Panc1 (cell line): ENCODE results near the gene RNASEH1. TPM values are rescaled to one million over a fixed set of nuclear protein-coding genes. Genes with fewer than 3 reads are reported as not detected.

Experiments
- ATAC-seq: fragments of 200-7000 bp; cut with Tn5 transposase; 2 replicates; pipeline ENCODE4 v1.9.1; 2020; ENCODE audit warnings: mild to moderate bottlenecking, moderate library complexity
- BruUV-seq: library from RNA; stranded (reverse); fragments of 400-500 nt; replicated peaks from 2 replicates; lab custom pipeline; 2021; lab: Mats Ljungman, UMichigan
- CTCF ChIA-PET: fragments of 300-600 bp; sonication (Branson Sonifier 250); formaldehyde crosslinking; loops from one replicate; lab custom pipeline; 2022; ENCODE audit warnings: antibody characterized with exemption; lab: Charles Lee
- POLR2A ChIA-PET: fragments of 300-600 bp; sonication (Branson Sonifier 250); formaldehyde crosslinking; loops from one replicate; lab custom pipeline; 2022; ENCODE audit warnings: antibody characterized with exemption; lab: Charles Lee
- DNase-seq: peaks from one replicate; pipeline ENCODE4 v3.0.0-alpha.2; 2010; ENCODE audit warnings: low read depth, low spot score
- H3K27ac ChIP-seq: 2 replicates; pipeline ENCODE4 v1.5.1; 2011; ENCODE audit warnings: mild to moderate bottlenecking, low read length, inconsistent platforms
- H3K27me3 ChIP-seq: fragments of 200-500 bp; sonication (Bioruptor generic); 2 replicates; pipeline ENCODE4 v1.6.0; 2014; ENCODE audit warnings: low read length, inconsistent platforms; ENCODE audit not compliant: control insufficient read depth, insufficient read depth
- H3K36me3 ChIP-seq: fragments of 200-500 bp; sonication (Bioruptor generic); 2 replicates; pipeline ENCODE4 v1.5.1; 2014; ENCODE audit warnings: inconsistent platforms, mild to moderate bottlenecking, low read length, moderate library complexity; ENCODE audit not compliant: control insufficient read depth, insufficient read depth
- H3K4me1 ChIP-seq: 2 replicates; pipeline ENCODE4 v1.5.1; 2011; ENCODE audit warnings: inconsistent platforms, mild to moderate bottlenecking, low read length, moderate library complexity; ENCODE audit not compliant: control insufficient read depth, insufficient read depth
- H3K4me3 ChIP-seq, 2 experiments: 2 replicates each; pipeline ENCODE4 v1.5.1; 2011 to 2012; ENCODE audit warnings: low read depth in 2 of 2, low read length in 2 of 2, mild to moderate bottlenecking in 2 of 2, inconsistent platforms in 1 of 2, moderate library complexity in 1 of 2
- H3K9me3 ChIP-seq: fragments of 200-500 bp; sonication (Bioruptor generic); 2 replicates; pipeline ENCODE4 v1.5.1; 2014; ENCODE audit warnings: low read depth, mild to moderate bottlenecking, inconsistent platforms, low read length, moderate library complexity; ENCODE audit not compliant: control insufficient read depth, insufficient read depth
- CTCF ChIP-seq: fragments of 450-650 bp; IDR thresholded peaks from 2 replicates; pipeline ENCODE4 v1.5.1; 2017; ENCODE audit warnings: mild to moderate bottlenecking
- POLR2AphosphoS5 ChIP-seq: IDR thresholded peaks from 2 replicates; pipeline ENCODE4 v1.6.1; 2012; ENCODE audit warnings: mild to moderate bottlenecking, low read depth, low read length, moderate library complexity
- REST ChIP-seq, 2 experiments: IDR thresholded peaks; 2 replicates each; pipeline ENCODE4 v1.6.1; 2011 to 2012; ENCODE audit warnings: low read depth in 2 of 2, control low read depth in 1 of 2, low read length in 1 of 2, mild to moderate bottlenecking in 1 of 2, moderate library complexity in 1 of 2; ENCODE audit not compliant: insufficient read depth in 1 of 2
- SIN3A ChIP-seq: IDR thresholded peaks from 2 replicates; pipeline ENCODE4 v1.6.1; 2012; ENCODE audit warnings: low read depth, mild to moderate bottlenecking, low read length, moderate library complexity, borderline replicate concordance; ENCODE audit not compliant: insufficient read depth
- TCF7L2 ChIP-seq: IDR thresholded peaks from 2 replicates; pipeline ENCODE4 v1.6.1; 2011; ENCODE audit warnings: mild to moderate bottlenecking, low read depth, low read length, inconsistent platforms
- in situ Hi-C: cut with HindIII; loops from 2 replicates; pipeline ENCODE4 v1.10.0; 2016; ENCODE audit warnings: low sequenced_read_pairs, low pct_unique_long_range_greater_than_20kb
- intact Hi-C: fragments of 100-400 bp; cut with micrococcal nuclease; formaldehyde crosslinking; loops from one replicate; pipeline ENCODE4 v1.10.0; 2022; ENCODE audit not compliant: unreplicated experiment
- total RNA-seq: library from RNA; stranded (reverse); gene quantifications from one replicate; pipeline ENCODE4 v1.2.1, GENCODE V29; 2021; ENCODE audit not compliant: unreplicated experiment

Gene RNASEH1
- total RNA-seq, 1 experiment from 2014 or later = 43.7 TPM

- no peak for DNase-seq
- no peaks in the 10 kb centered on the region for H3K9me3 ChIP-seq
- in situ Hi-C loops = no loop called here
- H3K4me1 ChIP-seq = no peaks in the 10 kb centered on the region; the same call in 1 of the 2 replicates
- no peaks in the 10 kb centered on the region for H3K36me3 ChIP-seq
- ChIA-PET CTCF (no interaction called here), POLR2A (no interaction called here)
- TF ChIP-seq REST (IDR thresholded peaks at IDR 0.05; ENCODE audit: insufficient read depth in 1 of 2, low read depth in 2 of 2, low read length in 1 of 2) = no peak
- no peak for TF ChIP-seq SIN3A
- no peak for TF ChIP-seq CTCF
- no peak for TF ChIP-seq POLR2AphosphoS5
- TF ChIP-seq TCF7L2 = no peak
- no peaks in the 10 kb centered on the region for H3K27me3 ChIP-seq
- ATAC-seq = no peak
- no peak overlapping the region for H3K4me3 ChIP-seq
- intact Hi-C loops = no loop called here
- H3K27ac ChIP-seq = no peak overlapping the region
- BruUV-seq = no TSS peak
Observed at GRCh38 chr2:3596901-3597417, 38.8 kb upstream of the RNASEH1 start.

GRCh38 chr2:3595985-3596384 lies 37.9 kb upstream of the RNASEH1 start:
- no TSS peak for BruUV-seq
- ATAC-seq (no peak), DNase-seq (no peak)
- Histone ChIP-seq H3K4me3 (no peak overlapping the region), H3K36me3 (no peaks in the 10 kb centered on the region), H3K27me3 (no peaks in the 10 kb centered on the region), H3K9me3 (no peaks in the 10 kb centered on the region), H3K4me1 (no peaks in the 10 kb centered on the region; the same call in 1 of the 2 replicates), H3K27ac (no peak overlapping the region)
- intact Hi-C loops = no loop called here
- POLR2A ChIA-PET = no interaction called here
- TF ChIP-seq CTCF = no peak
- TF ChIP-seq POLR2AphosphoS5 = no peak
- TF ChIP-seq REST (IDR thresholded peaks at IDR 0.05; ENCODE audit: insufficient read depth in 1 of 2, low read depth in 2 of 2, low read length in 1 of 2) = no peak
- TF ChIP-seq SIN3A = no peak
- no peak for TF ChIP-seq TCF7L2
- CTCF ChIA-PET = no interaction called here
- in situ Hi-C loops = no loop called here
